IMR-90 (cell line): ENCODE measurements around the gene PCSK2.

Experiments used
- BHLHE40 ChIP-seq: fragments of 150-350 bp; IDR thresholded peaks from 2 replicates; pipeline ENCODE4 v1.6.1; 2016; ENCODE audit warnings: mild to moderate bottlenecking, low read depth, low read length
- CEBPB ChIP-seq: IDR thresholded peaks from 2 replicates; pipeline ENCODE4 v1.6.1; 2012; ENCODE audit warnings: low read depth, low read length, improper control_type of control experiment
- FOS ChIP-seq: fragments of 150-350 bp; IDR thresholded peaks from 2 replicates; pipeline ENCODE4 v1.6.1; 2016; ENCODE audit warnings: low read depth, low read length
- MAFK ChIP-seq: IDR thresholded peaks from 2 replicates; pipeline ENCODE4 v1.6.1; 2012; ENCODE audit warnings: low read depth, low read length, improper control_type of control experiment
- MAZ ChIP-seq: IDR thresholded peaks from 2 replicates; pipeline ENCODE4 v1.6.1; 2012; ENCODE audit warnings: low read depth, mild to moderate bottlenecking, low read length, improper control_type of control experiment, moderate library complexity, borderline replicate concordance
- MXI1 ChIP-seq: IDR thresholded peaks from 2 replicates; pipeline ENCODE4 v1.6.1; 2012; ENCODE audit warnings: low read depth, mild to moderate bottlenecking, low read length, moderate library complexity, borderline replicate concordance
- POLR2A ChIP-seq: IDR thresholded peaks from 2 replicates; pipeline ENCODE4 v1.6.1; 2012; ENCODE audit warnings: mild to moderate bottlenecking, low read depth, low read length
- RAD21 ChIP-seq: IDR thresholded peaks from 2 replicates; pipeline ENCODE4 v1.6.1; 2012; ENCODE audit warnings: low read length, improper control_type of control experiment
- RCOR1 ChIP-seq: IDR thresholded peaks from 2 replicates; pipeline ENCODE4 v1.6.1; 2012; ENCODE audit warnings: mild to moderate bottlenecking, low read length, improper control_type of control experiment; ENCODE audit not compliant: insufficient replicate concordance
- USF2 ChIP-seq: fragments of 150-350 bp; IDR thresholded peaks from 2 replicates; pipeline ENCODE4 v1.6.1; 2017; ENCODE audit warnings: mild to moderate bottlenecking, antibody characterized with exemption, low read length, low read depth
- TF ChIP-seq, protein P1 (sequence below): conservative IDR thresholded peaks from 2 replicates; pipeline ENCODE4 v1.5.1; 2012; ENCODE audit warnings: mild to moderate bottlenecking, low read depth, low read length, improper control_type of control experiment
- TF ChIP-seq, protein P2 (sequence below): fragments of 150-350 bp; IDR thresholded peaks from 2 replicates; pipeline ENCODE4 v1.6.1; 2016; ENCODE audit warnings: low read depth, mild to moderate bottlenecking, low read length, moderate library complexity, borderline replicate concordance

DNA sequence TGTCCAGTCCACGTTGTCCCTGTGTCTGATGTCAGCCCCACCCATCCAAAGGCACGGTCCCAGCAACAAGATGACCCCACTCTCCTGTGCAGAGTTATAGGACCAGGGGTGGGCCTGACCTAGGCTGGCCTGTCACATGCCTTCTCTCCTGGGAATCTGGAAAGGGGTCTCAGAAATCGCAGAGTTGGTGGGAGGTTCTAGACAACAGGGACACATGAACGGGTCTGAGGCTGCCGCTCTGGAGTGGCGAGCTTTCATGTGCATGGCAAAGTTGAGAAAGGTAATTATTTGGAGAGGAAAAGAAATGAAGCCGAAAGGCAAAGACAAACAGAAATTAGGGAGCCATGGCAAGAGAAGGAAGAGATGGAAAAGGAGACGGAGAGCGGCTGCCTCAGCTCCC is 274.9 kb downstream of the PCSK2 start:
- no peak for TF ChIP-seq RAD21
- TF ChIP-seq, protein P1, sequence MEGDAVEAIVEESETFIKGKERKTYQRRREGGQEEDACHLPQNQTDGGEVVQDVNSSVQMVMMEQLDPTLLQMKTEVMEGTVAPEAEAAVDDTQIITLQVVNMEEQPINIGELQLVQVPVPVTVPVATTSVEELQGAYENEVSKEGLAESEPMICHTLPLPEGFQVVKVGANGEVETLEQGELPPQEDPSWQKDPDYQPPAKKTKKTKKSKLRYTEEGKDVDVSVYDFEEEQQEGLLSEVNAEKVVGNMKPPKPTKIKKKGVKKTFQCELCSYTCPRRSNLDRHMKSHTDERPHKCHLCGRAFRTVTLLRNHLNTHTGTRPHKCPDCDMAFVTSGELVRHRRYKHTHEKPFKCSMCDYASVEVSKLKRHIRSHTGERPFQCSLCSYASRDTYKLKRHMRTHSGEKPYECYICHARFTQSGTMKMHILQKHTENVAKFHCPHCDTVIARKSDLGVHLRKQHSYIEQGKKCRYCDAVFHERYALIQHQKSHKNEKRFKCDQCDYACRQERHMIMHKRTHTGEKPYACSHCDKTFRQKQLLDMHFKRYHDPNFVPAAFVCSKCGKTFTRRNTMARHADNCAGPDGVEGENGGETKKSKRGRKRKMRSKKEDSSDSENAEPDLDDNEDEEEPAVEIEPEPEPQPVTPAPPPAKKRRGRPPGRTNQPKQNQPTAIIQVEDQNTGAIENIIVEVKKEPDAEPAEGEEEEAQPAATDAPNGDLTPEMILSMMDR = no peak
- TF ChIP-seq POLR2A = no peak
- TF ChIP-seq BHLHE40 = no peak
- TF ChIP-seq USF2 = no peak
- TF ChIP-seq MAFK = no peak
- no peak for TF ChIP-seq CEBPB
- TF ChIP-seq FOS = no peak
- no peak for TF ChIP-seq MAZ
- TF ChIP-seq, protein P2, sequence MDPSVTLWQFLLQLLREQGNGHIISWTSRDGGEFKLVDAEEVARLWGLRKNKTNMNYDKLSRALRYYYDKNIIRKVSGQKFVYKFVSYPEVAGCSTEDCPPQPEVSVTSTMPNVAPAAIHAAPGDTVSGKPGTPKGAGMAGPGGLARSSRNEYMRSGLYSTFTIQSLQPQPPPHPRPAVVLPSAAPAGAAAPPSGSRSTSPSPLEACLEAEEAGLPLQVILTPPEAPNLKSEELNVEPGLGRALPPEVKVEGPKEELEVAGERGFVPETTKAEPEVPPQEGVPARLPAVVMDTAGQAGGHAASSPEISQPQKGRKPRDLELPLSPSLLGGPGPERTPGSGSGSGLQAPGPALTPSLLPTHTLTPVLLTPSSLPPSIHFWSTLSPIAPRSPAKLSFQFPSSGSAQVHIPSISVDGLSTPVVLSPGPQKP = no peak
- TF ChIP-seq MXI1 = no peak
- TF ChIP-seq RCOR1 = no peak
